ENCODE results near the gene SETBP1.
A peak's percentile ranks its signal among the peaks of the same experiment; 100 is the strongest.

SETBP1 gene

GRCh38 chr18:44871771-44872170, 191.1 kb downstream of the SETBP1 start:
- no peak overlapping the region for H3K4me3 Mint-ChIP-seq
- no peaks in the 10 kb centered on the region for H3K27me3 Mint-ChIP-seq
- H3K4me1 Mint-ChIP-seq (ENCODE audit: low read depth in 2 of 2) = peaks cover 6% of the 10 kb centered on the region in 2 donors
- H3K27ac Mint-ChIP-seq = peak overlapping the region in 1 of 2 donors; percentile 59
- H3K36me3 Mint-ChIP-seq (ENCODE audit: insufficient read depth) = peaks cover 3% of the 10 kb centered on the region
- ATAC-seq (replicated peaks) = no peak
- DNase-seq = no peak
- no peaks in the 10 kb centered on the region for H3K9me3 Mint-ChIP-seq

- ATAC-seq (replicated peaks) = no peak
- no peaks in the 10 kb centered on the region for H3K27me3 Mint-ChIP-seq
Observed at GRCh38 chr18:44876024-44876423, 195.3 kb downstream of the SETBP1 start.

GRCh38 chr18:44876755-44877154, 196.1 kb downstream of the SETBP1 start:
- H3K4me3 Mint-ChIP-seq = no peak overlapping the region
- no peaks in the 10 kb centered on the region for H3K9me3 Mint-ChIP-seq
- peaks cover 0 to 3% of the 10 kb centered on the region in 2 donors for H3K4me1 Mint-ChIP-seq (ENCODE audit: low read depth in 2 of 2)
- DNase-seq = no peak
- no peak for ATAC-seq (replicated peaks)
- H3K27ac Mint-ChIP-seq = no peak overlapping the region
- no peaks in the 10 kb centered on the region for H3K36me3 Mint-ChIP-seq (ENCODE audit: insufficient read depth)
- no peaks in the 10 kb centered on the region for H3K27me3 Mint-ChIP-seq

More at GRCh38 chr18:44876024-44876423, 195.3 kb downstream of the SETBP1 start:
- H3K4me1 Mint-ChIP-seq (ENCODE audit: low read depth in 2 of 2) = peaks cover 6% of the 10 kb centered on the region in 2 donors
- H3K27ac Mint-ChIP-seq = no peak overlapping the region
- DNase-seq = no peak
- no peaks in the 10 kb centered on the region for H3K9me3 Mint-ChIP-seq
- H3K36me3 Mint-ChIP-seq (ENCODE audit: insufficient read depth) = peaks cover 3% of the 10 kb centered on the region
- no peak overlapping the region for H3K4me3 Mint-ChIP-seq

- Mint-ChIP-seq H3K27me3 (peaks cover 0 to 9% of the 10 kb centered on the region in 2 donors), H3K4me3 (no peak overlapping the region), H3K36me3 (ENCODE audit: insufficient read depth) (no peaks in the 10 kb centered on the region), H3K27ac (no peak overlapping the region), H3K9me3 (no peaks in the 10 kb centered on the region), H3K4me1 (ENCODE audit: low read depth in 2 of 2) (no peaks in the 10 kb centered on the region)
- DNase-seq (no peak), ATAC-seq (replicated peaks) (no peak)
Observed at GRCh38 chr18:44878335-44878734, 197.6 kb downstream of the SETBP1 start.

GRCh38 chr18:44880170-44880569, 199.5 kb downstream of the SETBP1 start:
- Mint-ChIP-seq H3K4me3 (no peak overlapping the region), H3K27me3 (peaks cover 0 to 9% of the 10 kb centered on the region in 2 donors), H3K9me3 (no peaks in the 10 kb centered on the region)

GRCh38 chr18:44881461-44882162, 200.9 kb downstream of the SETBP1 start:
- Mint-ChIP-seq H3K36me3 (ENCODE audit: insufficient read depth) (no peaks in the 10 kb centered on the region), H3K4me1 (ENCODE audit: low read depth in 2 of 2) (no peaks in the 10 kb centered on the region), H3K9me3 (no peaks in the 10 kb centered on the region), H3K27ac (no peak overlapping the region), H3K27me3 (peaks cover 0 to 9% of the 10 kb centered on the region in 2 donors), H3K4me3 (no peak overlapping the region)
- DNase-seq (no peak), ATAC-seq (replicated peaks) (no peak)

More at GRCh38 chr18:44880170-44880569, 199.5 kb downstream of the SETBP1 start:
- H3K27ac Mint-ChIP-seq = no peak overlapping the region
- DNase-seq (no peak), ATAC-seq (replicated peaks) (no peak)
- no peaks in the 10 kb centered on the region for H3K4me1 Mint-ChIP-seq (ENCODE audit: low read depth in 2 of 2)
- H3K36me3 Mint-ChIP-seq (ENCODE audit: insufficient read depth) = no peaks in the 10 kb centered on the region

- no peak overlapping the region for H3K27ac Mint-ChIP-seq
- no peaks in the 10 kb centered on the region for H3K9me3 Mint-ChIP-seq
- peaks cover under 1 to 2% of the 10 kb centered on the region in 2 donors for H3K4me1 Mint-ChIP-seq (ENCODE audit: low read depth in 2 of 2)
- H3K36me3 Mint-ChIP-seq (ENCODE audit: insufficient read depth) = no peaks in the 10 kb centered on the region
- H3K27me3 Mint-ChIP-seq = peaks cover 0 to 9% of the 10 kb centered on the region in 2 donors
- DNase-seq (no peak), ATAC-seq (replicated peaks) (no peak)
- H3K4me3 Mint-ChIP-seq = no peak overlapping the region
Observed at GRCh38 chr18:44882163-44882868, 201.6 kb downstream of the SETBP1 start.

- H3K4me1 Mint-ChIP-seq (ENCODE audit: low read depth in 2 of 2) = peaks cover 6 to 7% of the 10 kb centered on the region in 2 donors
- peaks cover 0 to 9% of the 10 kb centered on the region in 2 donors for H3K27me3 Mint-ChIP-seq
- DNase-seq (no peak), ATAC-seq (replicated peaks) (no peak)
- no peaks in the 10 kb centered on the region for H3K36me3 Mint-ChIP-seq (ENCODE audit: insufficient read depth)
- H3K9me3 Mint-ChIP-seq = no peaks in the 10 kb centered on the region
- H3K4me3 Mint-ChIP-seq = no peak overlapping the region
- H3K27ac Mint-ChIP-seq = peak overlapping the region in 1 of 2 donors; percentile 22
Observed at GRCh38 chr18:44883671-44884070, 203.0 kb downstream of the SETBP1 start.

- H3K4me3 Mint-ChIP-seq = no peak overlapping the region
- ATAC-seq (replicated peaks) (no peak), DNase-seq (no peak)
- peaks cover 7 to 12% of the 10 kb centered on the region in 2 donors for H3K4me1 Mint-ChIP-seq (ENCODE audit: low read depth in 2 of 2)
- peaks cover 0 to 9% of the 10 kb centered on the region in 2 donors for H3K27me3 Mint-ChIP-seq
- H3K36me3 Mint-ChIP-seq (ENCODE audit: insufficient read depth) = no peaks in the 10 kb centered on the region
- H3K27ac Mint-ChIP-seq = no peak overlapping the region
- H3K9me3 Mint-ChIP-seq = no peaks in the 10 kb centered on the region
Observed at GRCh38 chr18:44884431-44884830, 203.7 kb downstream of the SETBP1 start.

- Mint-ChIP-seq H3K4me1 (ENCODE audit: low read depth in 2 of 2) (peaks cover 7 to 12% of the 10 kb centered on the region in 2 donors), H3K27ac (no peak overlapping the region), H3K27me3 (peaks cover 0 to 9% of the 10 kb centered on the region in 2 donors), H3K9me3 (no peaks in the 10 kb centered on the region), H3K36me3 (ENCODE audit: insufficient read depth) (no peaks in the 10 kb centered on the region), H3K4me3 (no peak overlapping the region)
- DNase-seq (no peak), ATAC-seq (replicated peaks) (no peak)
Observed at GRCh38 chr18:44885507-44885906, 204.8 kb downstream of the SETBP1 start.

- H3K4me1 Mint-ChIP-seq (ENCODE audit: low read depth in 2 of 2) = peaks cover 7 to 12% of the 10 kb centered on the region in 2 donors
- DNase-seq = peak in 1 of 3 experiments; percentile 11
- peak overlapping the region; percentile 69 to 94 for H3K27ac Mint-ChIP-seq
- peaks cover 0 to 6% of the 10 kb centered on the region in 2 donors for H3K27me3 Mint-ChIP-seq
- peak; percentile 93 for ATAC-seq (replicated peaks)
- no peaks in the 10 kb centered on the region for H3K36me3 Mint-ChIP-seq (ENCODE audit: insufficient read depth)
- H3K4me3 Mint-ChIP-seq = no peak overlapping the region
- H3K9me3 Mint-ChIP-seq = no peaks in the 10 kb centered on the region
Observed at GRCh38 chr18:44887227-44887631, 206.5 kb downstream of the SETBP1 start.

GRCh38 chr18:44889111-44889510, 208.4 kb downstream of the SETBP1 start:
- ATAC-seq (replicated peaks) = no peak
- Mint-ChIP-seq H3K27ac (peak overlapping the region in 1 of 2 donors; percentile 20), H3K27me3 (no peaks in the 10 kb centered on the region), H3K36me3 (ENCODE audit: insufficient read depth) (no peaks in the 10 kb centered on the region), H3K4me3 (no peak overlapping the region), H3K4me1 (ENCODE audit: low read depth in 2 of 2) (peaks cover 11 to 28% of the 10 kb centered on the region in 2 donors), H3K9me3 (no peaks in the 10 kb centered on the region)
- DNase-seq = no peak

- peaks cover 8 to 35% of the 10 kb centered on the region in 2 donors for H3K4me1 Mint-ChIP-seq (ENCODE audit: low read depth in 2 of 2)
- H3K27me3 Mint-ChIP-seq = no peaks in the 10 kb centered on the region
- no peaks in the 10 kb centered on the region for H3K36me3 Mint-ChIP-seq (ENCODE audit: insufficient read depth)
- H3K27ac Mint-ChIP-seq = peak overlapping the region in 1 of 2 donors; percentile 70
- H3K4me3 Mint-ChIP-seq = peak overlapping the region in 1 of 2 donors; percentile 7
- DNase-seq (no peak), ATAC-seq (replicated peaks) (peak; percentile 29)
- H3K9me3 Mint-ChIP-seq = no peaks in the 10 kb centered on the region
Observed at GRCh38 chr18:44893045-44893706, 212.5 kb downstream of the SETBP1 start.
